Fibroblast of the aortic adventitia (primary cell): ENCODE measurements around the gene COA6. TPM values are rescaled to one million over a fixed set of nuclear protein-coding genes. Genes with fewer than 3 reads are reported as not detected.

Experiments used
- DNase-seq: peaks from one replicate; pipeline ENCODE4 v3.0.0-alpha.2; 2010; ENCODE audit warnings: low read depth
- H3K4me3 ChIP-seq: 2 replicates; pipeline ENCODE4 v1.5.1; 2011; ENCODE audit warnings: low read depth, mild to moderate bottlenecking, control low read depth, low read length, moderate library complexity
- total RNA-seq: library from RNA; depleted of rRNA; stranded (reverse); fragments of >200 nt; gene quantifications from 2 replicates; pipeline ENCODE4 v1.2.3, GENCODE V29; 2012; ENCODE audit warnings: low replicate concordance
- TF ChIP-seq, protein P1 (sequence below): IDR thresholded peaks from 2 replicates; pipeline ENCODE4 v1.5.1; 2011; ENCODE audit warnings: mild to moderate bottlenecking, low read length, control low read depth, inconsistent platforms; ENCODE audit not compliant: insufficient read depth

COA6 gene
- total RNA-seq, 1 donor: 24.6 TPM

DNA sequence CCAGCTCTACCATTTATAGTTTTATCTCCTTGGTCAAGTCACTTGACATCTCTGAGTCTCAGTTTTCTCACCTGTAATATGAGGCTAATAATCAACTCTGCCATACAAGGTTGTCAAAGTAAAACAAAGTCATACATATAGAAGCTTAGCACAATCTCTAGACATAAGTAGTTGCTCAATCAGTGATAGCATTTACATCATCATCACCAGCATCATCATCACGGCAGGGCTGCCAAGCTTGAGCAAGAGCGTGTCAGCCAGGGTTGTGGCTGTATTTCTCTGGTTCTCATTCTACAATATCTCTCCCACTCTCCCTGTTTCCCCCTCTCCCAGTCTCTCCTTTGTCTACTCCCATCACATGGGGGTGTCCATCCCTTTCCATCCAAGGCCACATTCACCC, 41.7 kb upstream of the COA6 start:
- TF ChIP-seq, protein P1, sequence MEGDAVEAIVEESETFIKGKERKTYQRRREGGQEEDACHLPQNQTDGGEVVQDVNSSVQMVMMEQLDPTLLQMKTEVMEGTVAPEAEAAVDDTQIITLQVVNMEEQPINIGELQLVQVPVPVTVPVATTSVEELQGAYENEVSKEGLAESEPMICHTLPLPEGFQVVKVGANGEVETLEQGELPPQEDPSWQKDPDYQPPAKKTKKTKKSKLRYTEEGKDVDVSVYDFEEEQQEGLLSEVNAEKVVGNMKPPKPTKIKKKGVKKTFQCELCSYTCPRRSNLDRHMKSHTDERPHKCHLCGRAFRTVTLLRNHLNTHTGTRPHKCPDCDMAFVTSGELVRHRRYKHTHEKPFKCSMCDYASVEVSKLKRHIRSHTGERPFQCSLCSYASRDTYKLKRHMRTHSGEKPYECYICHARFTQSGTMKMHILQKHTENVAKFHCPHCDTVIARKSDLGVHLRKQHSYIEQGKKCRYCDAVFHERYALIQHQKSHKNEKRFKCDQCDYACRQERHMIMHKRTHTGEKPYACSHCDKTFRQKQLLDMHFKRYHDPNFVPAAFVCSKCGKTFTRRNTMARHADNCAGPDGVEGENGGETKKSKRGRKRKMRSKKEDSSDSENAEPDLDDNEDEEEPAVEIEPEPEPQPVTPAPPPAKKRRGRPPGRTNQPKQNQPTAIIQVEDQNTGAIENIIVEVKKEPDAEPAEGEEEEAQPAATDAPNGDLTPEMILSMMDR: no peak
- H3K4me3 ChIP-seq: no peak overlapping the region
- DNase-seq: peak; percentile 36

GRCh38 chr1:234336359-234336758, 36.9 kb upstream of the COA6 start:
- TF ChIP-seq, protein P1: no peak
- DNase-seq: no peak
- H3K4me3 ChIP-seq: no peak overlapping the region

- no peak overlapping the region for H3K4me3 ChIP-seq
- TF ChIP-seq, protein P1: no peak
- no peak for DNase-seq
Measured at GRCh38 chr1:234337233-234337632, 36.0 kb upstream of the COA6 start.

GRCh38 chr1:234340528-234340927, 32.7 kb upstream of the COA6 start:
- H3K4me3 ChIP-seq: no peak overlapping the region
- TF ChIP-seq, protein P1: no peak
- DNase-seq: no peak

GRCh38 chr1:234342774-234343173, 30.5 kb upstream of the COA6 start:
- no peak overlapping the region for H3K4me3 ChIP-seq
- TF ChIP-seq, protein P1: no peak
- no peak for DNase-seq

- TF ChIP-seq, protein P1: no peak
- DNase-seq: no peak
- H3K4me3 ChIP-seq: no peak overlapping the region
Measured at GRCh38 chr1:234345237-234345636, 28.0 kb upstream of the COA6 start.

GRCh38 chr1:234348964-234349363, 24.3 kb upstream of the COA6 start:
- DNase-seq: no peak
- TF ChIP-seq, protein P1: no peak
- H3K4me3 ChIP-seq: no peak overlapping the region
